H9 (cell line): Measurements from ENCODE around the gene HLA-DQB1. TPM values are rescaled to one million over a fixed set of nuclear protein-coding genes. Genes with fewer than 3 reads are reported as not detected.

Experiments
- DNase-seq: peaks from one replicate; pipeline ENCODE4 v3.0.0-alpha.2; 2017
- H2AFZ ChIP-seq: one replicate; pipeline ENCODE4 v1.6.1; 2013; ENCODE audit warnings: mild to moderate bottlenecking, low read length, control low read depth, moderate library complexity
- H2AK5ac ChIP-seq: 2 replicates; pipeline ENCODE4 v1.6.1; 2013; ENCODE audit warnings: low read length, control low read depth, mixed read lengths; ENCODE audit not compliant: insufficient read length
- H2BK120ac ChIP-seq: one replicate; pipeline ENCODE4 v1.6.1; 2013; ENCODE audit warnings: low read depth, mild to moderate bottlenecking, low read length, control low read depth, inconsistent platforms; ENCODE audit not compliant: poor library complexity, severe bottlenecking
- H2BK12ac ChIP-seq: 2 replicates; pipeline ENCODE4 v1.6.1; 2013; ENCODE audit warnings: low read length, control low read depth, mixed read lengths, low read depth; ENCODE audit not compliant: insufficient read length
- H2BK15ac ChIP-seq: 2 replicates; pipeline ENCODE4 v1.6.1; 2013; ENCODE audit warnings: low read depth, low read length, control low read depth
- H2BK20ac ChIP-seq: one replicate; pipeline ENCODE4 v1.6.1; 2013; ENCODE audit warnings: low read depth, mild to moderate bottlenecking, low read length, control low read depth, inconsistent platforms; ENCODE audit not compliant: poor library complexity, severe bottlenecking
- H2BK5ac ChIP-seq: 2 replicates; pipeline ENCODE4 v1.6.1; 2013; ENCODE audit warnings: low read length, control low read depth, mixed read lengths; ENCODE audit not compliant: insufficient read length
- H3K14ac ChIP-seq: 2 replicates; pipeline ENCODE4 v1.6.1; 2013; ENCODE audit warnings: low read length, control low read depth; ENCODE audit not compliant: insufficient read depth
- H3K18ac ChIP-seq: 2 replicates; pipeline ENCODE4 v1.6.1; 2013; ENCODE audit warnings: low read depth, mild to moderate bottlenecking, mixed read lengths, low read length, control low read depth; ENCODE audit not compliant: insufficient read length
- H3K23ac ChIP-seq: 2 replicates; pipeline ENCODE4 v1.6.1; 2013; ENCODE audit warnings: low read length, control low read depth, mixed read lengths, low read depth; ENCODE audit not compliant: insufficient read length
- H3K23me2 ChIP-seq: 2 replicates; pipeline ENCODE4 v1.6.1; 2013; ENCODE audit warnings: low read depth, mild to moderate bottlenecking, mixed read lengths, low read length, control low read depth; ENCODE audit not compliant: insufficient read length, poor library complexity, severe bottlenecking
- H3K27ac ChIP-seq: 2 replicates; pipeline ENCODE4 v1.5.1; 2013; ENCODE audit warnings: low read length, control low read depth, mixed read lengths, low read depth; ENCODE audit not compliant: insufficient read length
- H3K27me3 ChIP-seq: 2 replicates; pipeline ENCODE4 v1.6.1; 2013; ENCODE audit warnings: low read length, control low read depth, inconsistent platforms; ENCODE audit not compliant: insufficient read depth
- H3K4ac ChIP-seq: 2 replicates; pipeline ENCODE4 v1.6.1; 2013; ENCODE audit warnings: low read depth, mild to moderate bottlenecking, control low read depth, inconsistent platforms, low read length, moderate library complexity
- H3K4me1 ChIP-seq: 2 replicates; pipeline ENCODE4 v1.6.1; 2013; ENCODE audit warnings: low read length, control low read depth, inconsistent platforms; ENCODE audit not compliant: insufficient read depth
- H3K4me2 ChIP-seq: 2 replicates; pipeline ENCODE4 v1.6.1; 2013; ENCODE audit warnings: low read length, control low read depth, mixed read lengths; ENCODE audit not compliant: insufficient read length, insufficient read depth
- H3K56ac ChIP-seq: 2 replicates; pipeline ENCODE4 v1.6.1; 2013; ENCODE audit warnings: low read depth, mild to moderate bottlenecking, mixed read lengths, low read length, control low read depth; ENCODE audit not compliant: insufficient read length
- H3K79me1 ChIP-seq: 2 replicates; pipeline ENCODE4 v1.6.1; 2013; ENCODE audit warnings: low read depth, mild to moderate bottlenecking, moderate library complexity, low read length, control low read depth, inconsistent platforms; ENCODE audit not compliant: insufficient read depth, poor library complexity, severe bottlenecking
- H3K79me2 ChIP-seq: 2 replicates; pipeline ENCODE4 v1.6.1; 2013; ENCODE audit warnings: low read length, control low read depth, inconsistent platforms; ENCODE audit not compliant: insufficient read depth
- H3K9ac ChIP-seq: 2 replicates; pipeline ENCODE4 v1.6.1; 2013; ENCODE audit warnings: low read length, control low read depth, mixed read lengths; ENCODE audit not compliant: insufficient read length; ENCODE audit errors: extremely low read depth
- H3K9me3 ChIP-seq: one replicate; pipeline ENCODE4 v1.6.1; 2013; ENCODE audit warnings: low read depth, low read length, inconsistent platforms; ENCODE audit not compliant: control insufficient read depth
- H3T11ph ChIP-seq: one replicate; pipeline ENCODE4 v1.6.1; 2013; ENCODE audit warnings: mild to moderate bottlenecking, low read length, control low read depth, inconsistent platforms
- H4K20me1 ChIP-seq: one replicate; pipeline ENCODE4 v1.6.1; 2013; ENCODE audit not compliant: control insufficient read depth, insufficient read length, insufficient read depth
- H4K5ac ChIP-seq: 2 replicates; pipeline ENCODE4 v1.6.1; 2013; ENCODE audit warnings: low read depth, mild to moderate bottlenecking, mixed read lengths, low read length, control low read depth; ENCODE audit not compliant: insufficient read length
- H4K8ac ChIP-seq: replicated peaks from 2 replicates; pipeline ENCODE4 v1.6.1; 2013; ENCODE audit warnings: low read length, control low read depth, mixed read lengths, low read depth; ENCODE audit not compliant: insufficient read length
- H4K91ac ChIP-seq: 2 replicates; pipeline ENCODE4 v1.6.1; 2013; ENCODE audit warnings: low read depth, mild to moderate bottlenecking, moderate library complexity, mixed read lengths, low read length, control low read depth; ENCODE audit not compliant: insufficient read length
- H3K27ac Mint-ChIP-seq, 3 experiments: 2 replicates in 2 of 3; 3 replicates in 1 of 3; pipeline ENCODE4 v1.8.0; 2020 to 2021; ENCODE audit warnings: mixed read lengths in 3 of 3, mild to moderate bottlenecking in 1 of 3, moderate library complexity in 1 of 3
- H3K27me3 Mint-ChIP-seq: 2 replicates; pipeline ENCODE4 v1.8.0; 2021; ENCODE audit warnings: low read depth, mild to moderate bottlenecking, moderate library complexity, mixed read lengths
- H3K36me3 Mint-ChIP-seq, 3 experiments: 2 replicates in 2 of 3; 3 replicates in 1 of 3; pipeline ENCODE4 v1.8.0; 2020 to 2021; ENCODE audit warnings: low read depth in 3 of 3, mixed read lengths in 3 of 3; ENCODE audit not compliant: insufficient read depth in 1 of 3
- H3K4me1 Mint-ChIP-seq, 2 experiments: 2 replicates each; pipeline ENCODE4 v1.8.0; 2020; ENCODE audit warnings: mixed read lengths in 2 of 2
- H3K4me3 Mint-ChIP-seq, 2 experiments: 2 replicates in 1 of 2; 3 replicates in 1 of 2; pipeline ENCODE4 v1.8.0; 2020 to 2021; ENCODE audit warnings: mild to moderate bottlenecking in 2 of 2, mixed read lengths in 2 of 2, moderate library complexity in 1 of 2
- H3K9me3 Mint-ChIP-seq, 2 experiments: 2 replicates in 1 of 2; 3 replicates in 1 of 2; pipeline ENCODE4 v1.8.0; 2020; ENCODE audit warnings: mild to moderate bottlenecking in 2 of 2, mixed read lengths in 2 of 2, moderate library complexity in 1 of 2
- WGBS: extraction: QIAGEN DNeasy Blood & Tissue Kit; methylation state at CpG from one replicate; pipeline ENCODE4 v1.1.7; 2013; ENCODE audit warnings: missing lambda C conversion rate, low lambda C conversion rate, mixed read lengths; ENCODE audit not compliant: insufficient read length; ENCODE audit errors: extremely low coverage; 5-methylcytosine and 5-hydroxymethylcytosine counted together
- total RNA-seq: library from RNA; stranded (reverse); gene quantifications from 2 replicates; pipeline ENCODE4 v1.2.1, GENCODE V29; 2021
- TF ChIP-seq, protein P1 (sequence below): fragments of 200-600 bp; sonication (generic); conservative IDR thresholded peaks from 3 replicates; pipeline ENCODE4 v1.8.0; 2021; ENCODE audit warnings: antibody characterized with exemption, mild to moderate bottlenecking

The HLA-DQB1 gene
- total RNA-seq, 1 experiment from 2014 or later: 41.0 TPM

DNA sequence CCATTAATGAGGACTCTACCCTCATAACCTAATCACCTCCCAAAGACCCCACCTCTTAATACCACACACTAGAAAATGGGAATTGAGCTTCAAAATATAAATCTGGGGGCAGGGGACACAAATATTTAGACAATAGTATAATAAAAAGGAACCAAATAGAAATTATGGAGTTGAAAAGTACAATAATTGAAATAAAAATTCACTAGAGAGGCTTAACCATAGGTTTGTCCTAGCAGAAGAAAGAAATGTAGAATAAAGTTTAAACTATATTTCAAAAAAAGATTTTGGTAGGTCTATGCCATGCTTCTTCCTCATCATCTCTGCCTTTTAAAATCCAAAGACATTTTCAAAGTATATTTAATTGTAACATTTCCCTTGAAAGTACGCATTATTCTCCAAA is 48.7 kb downstream of the HLA-DQB1 start:
- no peak overlapping the region for H2BK15ac ChIP-seq
- no peaks in the 10 kb centered on the region; a peak in 1 of 5 replicates for H3K9me3 Mint-ChIP-seq
- no peak overlapping the region for H2BK5ac ChIP-seq
- H3K79me2 ChIP-seq: no peaks in the 10 kb centered on the region
- no peak overlapping the region for H3K23ac ChIP-seq
- no peak overlapping the region for H3T11ph ChIP-seq
- H3K27me3 ChIP-seq: no peaks in the 10 kb centered on the region
- no peak overlapping the region for H3K14ac ChIP-seq
- H3K4me2 ChIP-seq: no peak overlapping the region
- no peak overlapping the region for H4K5ac ChIP-seq
- H2BK120ac ChIP-seq: no peak overlapping the region
- no peak overlapping the region for H4K91ac ChIP-seq
- no peak overlapping the region for H2BK20ac ChIP-seq
- no peaks in the 10 kb centered on the region for H3K23me2 ChIP-seq
- H3K9me3 ChIP-seq: no peaks in the 10 kb centered on the region
- H3K9ac ChIP-seq: no peak overlapping the region
- WGBS: no CpG with 5 or more reads among the region's 1 CpG
- H3K4me3 Mint-ChIP-seq: no peak overlapping the region
- H3K27ac Mint-ChIP-seq: no peak overlapping the region
- no peak overlapping the region for H4K8ac ChIP-seq
- TF ChIP-seq, protein P1, sequence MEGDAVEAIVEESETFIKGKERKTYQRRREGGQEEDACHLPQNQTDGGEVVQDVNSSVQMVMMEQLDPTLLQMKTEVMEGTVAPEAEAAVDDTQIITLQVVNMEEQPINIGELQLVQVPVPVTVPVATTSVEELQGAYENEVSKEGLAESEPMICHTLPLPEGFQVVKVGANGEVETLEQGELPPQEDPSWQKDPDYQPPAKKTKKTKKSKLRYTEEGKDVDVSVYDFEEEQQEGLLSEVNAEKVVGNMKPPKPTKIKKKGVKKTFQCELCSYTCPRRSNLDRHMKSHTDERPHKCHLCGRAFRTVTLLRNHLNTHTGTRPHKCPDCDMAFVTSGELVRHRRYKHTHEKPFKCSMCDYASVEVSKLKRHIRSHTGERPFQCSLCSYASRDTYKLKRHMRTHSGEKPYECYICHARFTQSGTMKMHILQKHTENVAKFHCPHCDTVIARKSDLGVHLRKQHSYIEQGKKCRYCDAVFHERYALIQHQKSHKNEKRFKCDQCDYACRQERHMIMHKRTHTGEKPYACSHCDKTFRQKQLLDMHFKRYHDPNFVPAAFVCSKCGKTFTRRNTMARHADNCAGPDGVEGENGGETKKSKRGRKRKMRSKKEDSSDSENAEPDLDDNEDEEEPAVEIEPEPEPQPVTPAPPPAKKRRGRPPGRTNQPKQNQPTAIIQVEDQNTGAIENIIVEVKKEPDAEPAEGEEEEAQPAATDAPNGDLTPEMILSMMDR: no peak
- H3K18ac ChIP-seq: no peak overlapping the region
- H3K27me3 Mint-ChIP-seq: no peaks in the 10 kb centered on the region
- no peak overlapping the region for H3K27ac ChIP-seq
- H2AK5ac ChIP-seq: no peak overlapping the region
- no peaks in the 10 kb centered on the region for H4K20me1 ChIP-seq
- peaks cover 2% of the 10 kb centered on the region; the same call in 1 of the 2 replicates for H3K4me1 ChIP-seq
- no peaks in the 10 kb centered on the region for H3K79me1 ChIP-seq
- H2AFZ ChIP-seq: no peak overlapping the region
- no peaks in the 10 kb centered on the region for H3K36me3 Mint-ChIP-seq
- no peak overlapping the region for H3K56ac ChIP-seq
- H3K4me1 Mint-ChIP-seq: peaks cover 15 to 23% of the 10 kb centered on the region in 2 experiments
- H3K4ac ChIP-seq: no peak overlapping the region
- DNase-seq: no peak
- H2BK12ac ChIP-seq: no peak overlapping the region
